GM18870 (cell line): ENCODE data around the gene PRDM12.

Experiments used
- ATAC-seq: cut with Tn5 transposase; IDR thresholded peaks from one replicate; pipeline ENCODE4 v1.9.1; 2021; ENCODE audit warnings: moderate library complexity; ENCODE audit not compliant: unreplicated experiment

Gene PRDM12

DNA sequence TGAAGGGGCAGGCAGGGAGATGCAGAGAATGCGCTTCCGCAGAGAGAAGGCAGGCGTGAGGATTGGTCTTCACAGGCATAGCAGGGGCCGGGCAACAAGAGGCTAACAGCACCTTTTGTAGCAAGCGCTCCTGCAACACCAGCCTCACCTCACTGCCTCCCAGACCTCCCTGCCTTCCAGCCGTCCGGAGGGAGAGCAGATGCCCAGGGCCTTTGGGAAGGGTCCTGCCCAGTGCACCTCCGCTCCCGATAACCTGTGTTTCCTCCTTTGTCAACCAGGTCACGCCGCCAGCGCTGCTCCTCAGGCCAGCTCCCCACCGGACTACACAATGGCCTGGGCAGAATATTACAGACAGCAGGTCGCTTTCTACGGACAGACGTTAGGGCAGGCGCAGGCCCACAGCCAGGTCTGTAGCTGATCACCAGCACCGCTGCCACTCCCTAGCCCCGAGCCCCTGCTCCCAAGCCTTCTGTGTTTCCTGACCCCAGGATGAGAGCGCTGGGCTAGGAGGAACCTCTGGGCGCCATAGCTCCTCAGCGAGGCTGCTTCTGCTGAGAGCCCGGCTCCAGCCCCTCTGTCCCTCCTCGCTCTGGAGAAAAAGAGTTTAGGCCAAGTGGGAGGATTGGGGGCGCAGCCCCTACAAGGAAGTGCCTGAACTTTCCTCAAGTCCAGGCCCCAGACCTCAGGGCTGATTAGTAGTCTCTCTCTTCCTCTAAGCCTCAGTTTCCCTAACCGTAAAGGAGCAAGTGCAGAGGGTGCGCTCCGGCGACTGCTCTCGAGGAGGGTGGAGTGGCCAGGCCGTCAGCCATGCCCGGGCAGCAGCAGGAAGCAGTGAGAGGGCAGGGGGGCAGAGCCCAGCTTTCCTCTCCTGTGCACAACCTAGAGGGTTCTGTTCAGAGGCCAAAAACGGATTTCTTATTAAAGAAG lies 28.4 kb upstream of the PRDM12 start:
- ATAC-seq, result no peak

DNA sequence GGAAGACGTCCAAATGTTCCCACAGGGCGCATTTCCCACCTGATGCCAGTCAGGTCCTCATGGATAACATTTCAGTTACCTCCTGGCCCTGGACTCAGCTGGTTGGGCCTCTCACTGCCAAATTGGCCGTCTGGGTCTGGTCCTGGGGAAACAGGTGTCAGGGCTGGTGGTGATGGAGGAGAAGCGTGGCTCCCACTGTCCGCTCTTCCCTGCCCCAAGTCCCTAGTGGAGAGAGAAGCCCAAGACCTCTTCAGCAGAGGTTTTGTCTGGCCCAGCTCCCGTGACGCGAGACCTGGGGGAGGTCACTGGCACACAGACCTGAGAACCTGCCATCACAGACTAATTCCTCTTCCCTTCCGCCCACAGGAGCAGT lies 27.8 kb upstream of the PRDM12 start:
- no peak for ATAC-seq

GRCh38 chr9:130638284-130639123 lies 25.9 kb upstream of the PRDM12 start:
- ATAC-seq, result no peak

GRCh38 chr9:130639124-130639765 lies 25.1 kb upstream of the PRDM12 start:
- no peak for ATAC-seq

DNA sequence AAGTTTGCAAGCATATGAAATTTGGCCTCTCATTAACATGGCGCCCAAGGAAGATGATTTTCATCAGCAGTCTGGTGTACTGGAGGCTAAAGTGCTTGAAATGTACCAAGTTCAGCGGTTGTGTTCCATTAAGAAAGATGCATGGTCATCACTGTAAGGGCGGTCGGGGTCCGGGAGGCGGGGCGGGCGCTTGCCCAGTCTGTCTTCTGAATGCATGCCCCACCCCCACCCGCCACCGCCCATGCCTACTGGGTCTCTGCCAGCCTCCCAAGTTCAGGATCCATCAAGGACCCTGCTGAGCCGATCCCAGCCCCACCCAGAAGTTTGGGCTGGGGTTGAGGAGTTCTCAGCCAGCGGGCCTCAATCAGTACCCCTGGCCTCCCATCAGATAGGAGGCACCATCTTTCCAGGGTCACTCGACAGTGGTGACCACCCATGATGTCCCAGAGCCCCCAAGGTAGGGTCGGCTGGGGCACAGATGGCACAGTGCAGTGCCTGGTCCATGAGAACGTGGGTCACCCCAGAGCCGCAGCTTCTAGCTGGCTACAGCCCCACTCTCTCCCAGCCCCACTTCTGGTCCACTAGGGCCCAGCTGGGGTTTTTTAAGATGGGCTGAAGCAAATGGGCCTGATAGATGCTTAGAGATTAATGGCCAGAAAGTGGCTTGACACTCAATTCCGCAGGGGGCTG lies 24.4 kb upstream of the PRDM12 start:
- ATAC-seq, result no peak

DNA sequence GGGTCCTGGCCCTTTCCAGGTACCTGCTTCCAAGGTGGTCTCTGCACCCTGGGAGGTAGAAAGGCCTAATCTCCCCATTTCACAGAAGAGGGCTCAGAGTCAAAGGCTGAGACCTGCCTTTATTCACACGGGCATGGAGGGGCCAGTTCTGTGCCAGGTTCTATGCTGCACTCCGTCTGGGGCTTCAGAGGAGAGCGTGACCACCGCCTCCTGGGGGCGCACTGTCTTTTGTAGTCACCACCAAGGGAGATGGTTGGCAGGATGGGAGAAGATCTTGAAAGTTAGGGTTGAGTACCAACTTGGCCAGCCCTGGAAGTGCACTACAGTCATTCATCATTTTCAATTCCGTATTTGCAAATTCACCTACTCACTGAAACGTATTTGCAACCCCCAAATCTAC lies 23.7 kb upstream of the PRDM12 start:
- no peak for ATAC-seq

GRCh38 chr9:130642926-130643325 lies 21.5 kb upstream of the PRDM12 start:
- ATAC-seq, result no peak

- ATAC-seq, result no peak
Measured at GRCh38 chr9:130651221-130651620, 13.2 kb upstream of the PRDM12 start.

- no peak for ATAC-seq
Measured at GRCh38 chr9:130651752-130652151, 12.6 kb upstream of the PRDM12 start.

DNA sequence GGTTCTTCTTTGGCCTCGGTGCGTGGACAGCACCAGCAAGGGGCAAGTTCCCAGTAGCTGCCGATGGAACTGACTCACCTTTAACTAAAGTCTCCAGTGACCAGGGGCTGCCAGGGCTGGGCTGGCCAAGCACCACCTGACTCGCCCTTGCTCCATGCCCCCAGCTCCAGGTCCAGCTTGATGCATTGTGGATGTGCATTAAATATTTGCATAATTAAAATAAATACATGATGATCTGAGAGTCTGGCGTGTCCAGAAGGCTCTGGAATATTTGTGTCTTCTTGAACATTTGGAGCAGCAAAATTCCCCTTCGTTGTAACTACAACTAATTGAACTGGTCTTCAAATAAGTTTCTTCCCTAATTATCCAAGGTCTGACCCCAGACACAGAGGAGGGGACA lies 9.5 kb upstream of the PRDM12 start:
- ATAC-seq, result no peak

GRCh38 chr9:130658893-130659698 lies 5.3 kb upstream of the PRDM12 start:
- no peak for ATAC-seq

DNA sequence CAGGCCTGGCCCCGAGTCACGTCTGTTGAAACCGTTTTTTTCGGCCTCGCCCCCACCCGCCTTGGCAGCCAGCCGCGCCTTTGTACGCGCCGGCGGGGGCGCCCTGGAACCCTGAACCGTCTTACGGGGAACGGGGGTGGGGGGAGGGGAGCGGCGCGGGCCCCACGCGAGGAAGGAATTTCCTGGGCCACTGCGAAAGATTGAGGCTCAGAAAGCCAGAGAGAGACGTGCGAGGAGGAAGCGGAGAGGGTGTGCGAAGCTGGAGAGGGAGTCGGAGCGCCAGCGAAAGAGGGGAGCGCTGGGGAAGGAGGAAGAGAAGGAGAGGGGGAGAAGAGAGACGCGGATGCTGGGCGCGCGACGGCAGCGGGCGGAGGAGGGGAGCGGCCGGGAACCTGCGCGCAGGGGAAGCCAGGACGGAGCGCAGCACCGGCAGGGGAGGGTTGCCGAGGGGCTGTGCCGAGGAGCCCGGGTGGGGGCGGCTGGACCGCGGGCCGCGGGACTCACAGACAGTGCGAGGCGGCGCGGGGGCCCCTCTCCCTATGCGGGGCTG lies 4.6 kb upstream of the PRDM12 start:
- ATAC-seq, result no peak

GRCh38 chr9:130660326-130660682 lies 4.1 kb upstream of the PRDM12 start:
- no peak for ATAC-seq

GRCh38 chr9:130660683-130661450 lies 3.5 kb upstream of the PRDM12 start:
- no peak for ATAC-seq

- no peak for ATAC-seq
Measured at GRCh38 chr9:130661451-130662098, 2.8 kb upstream of the PRDM12 start.

- ATAC-seq, result no peak
Measured at GRCh38 chr9:130662099-130662969, 2.1 kb upstream of the PRDM12 start.

- no peak for ATAC-seq
Measured at GRCh38 chr9:130662970-130663257, 1.5 kb upstream of the PRDM12 start.
